ENCODE measurements around the gene PROK2.

The PROK2 gene

GRCh38 chr3:71733319-71733718, 51.6 kb downstream of the PROK2 start:
- TF ChIP-seq, protein P1, sequence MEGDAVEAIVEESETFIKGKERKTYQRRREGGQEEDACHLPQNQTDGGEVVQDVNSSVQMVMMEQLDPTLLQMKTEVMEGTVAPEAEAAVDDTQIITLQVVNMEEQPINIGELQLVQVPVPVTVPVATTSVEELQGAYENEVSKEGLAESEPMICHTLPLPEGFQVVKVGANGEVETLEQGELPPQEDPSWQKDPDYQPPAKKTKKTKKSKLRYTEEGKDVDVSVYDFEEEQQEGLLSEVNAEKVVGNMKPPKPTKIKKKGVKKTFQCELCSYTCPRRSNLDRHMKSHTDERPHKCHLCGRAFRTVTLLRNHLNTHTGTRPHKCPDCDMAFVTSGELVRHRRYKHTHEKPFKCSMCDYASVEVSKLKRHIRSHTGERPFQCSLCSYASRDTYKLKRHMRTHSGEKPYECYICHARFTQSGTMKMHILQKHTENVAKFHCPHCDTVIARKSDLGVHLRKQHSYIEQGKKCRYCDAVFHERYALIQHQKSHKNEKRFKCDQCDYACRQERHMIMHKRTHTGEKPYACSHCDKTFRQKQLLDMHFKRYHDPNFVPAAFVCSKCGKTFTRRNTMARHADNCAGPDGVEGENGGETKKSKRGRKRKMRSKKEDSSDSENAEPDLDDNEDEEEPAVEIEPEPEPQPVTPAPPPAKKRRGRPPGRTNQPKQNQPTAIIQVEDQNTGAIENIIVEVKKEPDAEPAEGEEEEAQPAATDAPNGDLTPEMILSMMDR (IDR thresholded peaks at IDR 0.05; ENCODE audit: control insufficient read depth, extremely low read depth, insufficient read depth) = no peak
- DNase-seq (ENCODE audit: low read depth) = no peak
- H3K4me3 ChIP-seq (ENCODE audit: low read depth, low read length) = no peak overlapping the region

DNA sequence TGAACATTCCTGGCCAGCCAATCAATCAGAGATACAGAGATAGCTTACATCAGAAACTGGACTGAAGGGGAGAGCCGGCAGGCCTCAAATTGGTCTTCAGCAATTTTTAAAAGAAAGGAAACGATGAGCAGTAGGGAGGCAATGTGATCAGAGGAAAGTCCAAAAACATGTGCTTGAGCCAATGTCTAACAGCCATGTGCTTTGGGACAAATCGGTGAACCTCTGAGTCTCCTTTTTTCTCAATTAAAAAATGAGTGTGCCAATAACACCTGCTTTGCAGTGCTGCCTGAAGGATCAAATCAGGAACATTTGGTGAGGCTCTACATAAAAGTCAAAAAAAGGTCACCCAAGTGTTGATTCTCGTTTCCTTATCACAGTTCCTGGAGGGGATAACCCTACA, 52.3 kb downstream of the PROK2 start:
- no peak for DNase-seq (ENCODE audit: low read depth)
- TF ChIP-seq, protein P1 (IDR thresholded peaks at IDR 0.05; ENCODE audit: control insufficient read depth, extremely low read depth, insufficient read depth) = no peak
- no peak overlapping the region for H3K4me3 ChIP-seq (ENCODE audit: low read depth, low read length)

- no peak for DNase-seq (ENCODE audit: low read depth)
- TF ChIP-seq, protein P1 (IDR thresholded peaks at IDR 0.05; ENCODE audit: control insufficient read depth, extremely low read depth, insufficient read depth) = no peak
- H3K4me3 ChIP-seq (ENCODE audit: low read depth, low read length) = no peak overlapping the region
These were observed 56.2 kb downstream of the PROK2 start for GRCh38 chr3:71728632-71729342.

GRCh38 chr3:71726146-71726545, 58.8 kb downstream of the PROK2 start:
- TF ChIP-seq, protein P1 (IDR thresholded peaks at IDR 0.05; ENCODE audit: control insufficient read depth, extremely low read depth, insufficient read depth) = no peak
- no peak overlapping the region for H3K4me3 ChIP-seq (ENCODE audit: low read depth, low read length)
- DNase-seq (ENCODE audit: low read depth) = no peak

DNA sequence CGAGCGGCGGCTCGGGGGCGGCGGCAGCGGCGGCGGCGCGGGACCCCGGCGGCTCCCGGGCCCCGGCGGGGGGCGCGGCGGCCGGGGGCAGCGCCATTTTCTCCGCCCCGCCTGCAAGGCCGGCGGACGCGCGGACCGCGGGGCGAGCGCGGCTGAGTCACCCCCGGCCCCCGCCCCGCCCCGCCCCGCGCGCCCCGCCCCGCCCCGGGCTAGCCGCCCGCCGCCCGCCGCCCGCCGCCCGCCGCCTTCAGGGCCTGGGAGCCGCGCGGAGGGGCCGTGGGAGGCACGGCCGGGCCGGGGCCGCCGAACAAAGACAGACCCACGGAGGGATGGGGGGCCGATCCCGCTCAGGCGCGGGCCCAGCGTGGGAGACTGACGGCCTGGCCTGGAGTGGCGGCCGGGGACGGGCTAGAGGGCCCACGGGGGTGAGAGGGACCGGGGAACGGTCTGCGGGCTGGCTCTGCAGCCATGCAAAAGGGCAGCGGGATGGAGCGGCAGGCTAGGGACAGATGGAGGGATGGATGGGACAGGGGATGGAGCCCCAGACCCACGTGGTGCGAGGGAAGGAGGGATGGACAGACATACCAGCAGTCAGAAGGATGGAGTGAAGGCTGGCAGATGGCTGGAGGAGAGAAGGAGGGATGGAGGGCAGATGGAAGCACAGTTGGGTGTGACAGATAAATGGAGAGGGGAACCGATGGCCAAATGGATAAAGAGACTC, 59.5 kb downstream of the PROK2 start, which contains the start of gene EIF4E3:
TSS of gene EIF4E3 (minus strand) at position 132 of the 721 bp plus-strand sequence. CDS start at position 97, 35 bp downstream.
- no peak for DNase-seq (ENCODE audit: low read depth)
- TF ChIP-seq, protein P1 (IDR thresholded peaks at IDR 0.05; ENCODE audit: control insufficient read depth, extremely low read depth, insufficient read depth) = no peak
- peak within 1 kb of the TSS; percentile 57 for H3K4me3 ChIP-seq (ENCODE audit: low read depth, low read length)

DNA sequence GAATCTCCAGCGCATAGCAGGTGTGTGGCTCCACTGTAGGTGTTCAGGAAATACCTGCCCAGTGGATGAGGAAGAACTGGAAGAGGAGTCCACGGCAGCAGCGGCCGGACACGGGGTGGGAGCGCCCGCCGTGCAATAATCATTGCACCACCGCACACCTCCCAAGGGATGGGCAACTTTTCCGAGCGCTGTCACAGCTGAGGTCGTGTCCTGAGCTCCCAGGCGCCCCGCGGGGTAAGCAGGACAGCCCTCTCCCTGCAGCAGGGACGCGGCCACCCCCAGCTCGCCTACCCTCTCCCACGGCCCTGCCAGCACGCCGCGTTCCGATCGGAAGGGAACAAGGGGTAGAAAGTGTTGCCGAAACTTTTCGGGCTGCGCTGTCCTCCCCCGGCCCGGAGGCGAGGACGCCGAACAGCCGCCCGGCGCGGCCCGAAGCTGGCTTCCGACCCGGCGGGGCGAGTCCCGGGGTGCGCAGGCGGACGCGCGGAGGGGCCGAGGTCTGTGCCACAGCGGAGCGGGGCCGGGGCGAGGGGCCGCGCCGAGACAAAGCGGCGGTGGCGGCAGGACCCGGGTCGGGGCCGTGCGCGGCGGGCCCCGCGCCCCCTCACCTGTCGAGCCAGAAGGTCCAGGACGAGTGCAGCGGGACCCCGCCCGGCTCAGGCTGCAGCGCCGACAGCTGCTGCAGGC, 60.2 kb downstream of the PROK2 start:
- TF ChIP-seq, protein P1 (IDR thresholded peaks at IDR 0.05; ENCODE audit: control insufficient read depth, extremely low read depth, insufficient read depth) = no peak
- no peak for DNase-seq (ENCODE audit: low read depth)
- peak overlapping the region; percentile 57 for H3K4me3 ChIP-seq (ENCODE audit: low read depth, low read length)

All from LNCaP clone FGC (cell line).